HG03025 (cell line): ENCODE data around the gene HOXC13.

Experiments
- ATAC-seq: cut with Tn5 transposase; IDR thresholded peaks from one replicate; pipeline ENCODE4 v1.9.1; 2021; ENCODE audit warnings: mild to moderate bottlenecking, moderate library complexity; ENCODE audit not compliant: unreplicated experiment, low FRiP score

Gene HOXC13

GRCh38 chr12:53938326-53939140 lies at the start of gene HOXC13:
HOXC13 (plus strand) TSS chr12:53938831; CDS start chr12:53938907, 76 bp downstream.
- ATAC-seq = no peak

GRCh38 chr12:53890081-53890480 lies 48.5 kb upstream of the HOXC13 start:
- no peak for ATAC-seq

- ATAC-seq = no peak
These were observed 45.8 kb upstream of the HOXC13 start for GRCh38 chr12:53892762-53893395.

- ATAC-seq = no peak
These were observed 39.4 kb upstream of the HOXC13 start for GRCh38 chr12:53899230-53899629.

- no peak for ATAC-seq
These were observed 31.5 kb upstream of the HOXC13 start for GRCh38 chr12:53907103-53907502.

- no peak for ATAC-seq
These were observed 21.6 kb upstream of the HOXC13 start for GRCh38 chr12:53916788-53917655.

- ATAC-seq = no peak
These were observed 13.9 kb upstream of the HOXC13 start for GRCh38 chr12:53924521-53925405.

- ATAC-seq = no peak
These were observed 11.2 kb upstream of the HOXC13 start for GRCh38 chr12:53927220-53928029.

- ATAC-seq = no peak
These were observed 10.4 kb upstream of the HOXC13 start for GRCh38 chr12:53928054-53928835.

- no peak for ATAC-seq
These were observed 9.1 kb upstream of the HOXC13 start for GRCh38 chr12:53929527-53929926.

GRCh38 chr12:53930591-53931255 lies 7.9 kb upstream of the HOXC13 start:
- ATAC-seq = no peak

- ATAC-seq = no peak
These were observed 6.6 kb upstream of the HOXC13 start for GRCh38 chr12:53931844-53932581.

GRCh38 chr12:53932915-53933314 lies 5.7 kb upstream of the HOXC13 start:
- no peak for ATAC-seq

GRCh38 chr12:53935383-53936341 lies 3.0 kb upstream of the HOXC13 start:
- ATAC-seq = no peak

GRCh38 chr12:53937099-53937498 lies 1.5 kb upstream of the HOXC13 start:
- no peak for ATAC-seq
